GM23338 (cell line): ENCODE results near the gene FMO2. TPM values are rescaled to one million over a fixed set of nuclear protein-coding genes. Genes with fewer than 3 reads are reported as not detected.

ENCODE experiments used
- ATAC-seq: fragments of 200-7000 bp; cut with Tn5 transposase; 3 replicates; pipeline ENCODE4 v1.9.1; 2020
- DNase-seq: peaks from one replicate; pipeline ENCODE4 v3.0.0-alpha.2; 2015; ENCODE audit warnings: low spot score
- H2AFZ ChIP-seq: fragments of 200-600 bp; sonication (generic); 2 replicates; pipeline ENCODE4 v1.8.0; 2016; ENCODE audit warnings: antibody characterized with exemption, mild to moderate bottlenecking, moderate library complexity
- H3F3A ChIP-seq: fragments of 200-600 bp; sonication (generic); replicated peaks from 2 replicates; pipeline ENCODE4 v1.8.0; 2017; ENCODE audit warnings: antibody characterized with exemption, mixed run types, low read depth
- H3K27ac ChIP-seq: fragments of 200-600 bp; sonication (generic); 2 replicates; pipeline ENCODE4 v1.6.1; 2016; ENCODE audit warnings: low read depth
- H3K27me3 ChIP-seq: fragments of 200-600 bp; sonication (generic); 2 replicates; pipeline ENCODE4 v1.8.0; 2016; ENCODE audit warnings: mild to moderate bottlenecking, mixed run types, moderate library complexity; ENCODE audit not compliant: insufficient read depth
- H3K36me3 ChIP-seq: fragments of 200-600 bp; sonication (generic); 2 replicates; pipeline ENCODE4 v1.8.0; 2016; ENCODE audit warnings: mild to moderate bottlenecking; ENCODE audit not compliant: insufficient read depth
- H3K4me1 ChIP-seq: fragments of 200-600 bp; sonication (generic); 2 replicates; pipeline ENCODE4 v1.8.0; 2016; ENCODE audit warnings: mild to moderate bottlenecking, moderate library complexity; ENCODE audit not compliant: insufficient read depth
- H3K4me2 ChIP-seq: fragments of 200-600 bp; sonication (generic); 2 replicates; pipeline ENCODE4 v1.7.1; 2017; ENCODE audit warnings: mixed run types
- H3K4me3 ChIP-seq: fragments of 200-600 bp; sonication (generic); 2 replicates; pipeline ENCODE4 v1.6.1; 2016; ENCODE audit warnings: mixed run types
- H3K79me2 ChIP-seq: fragments of 200-600 bp; sonication (generic); replicated peaks from 2 replicates; pipeline ENCODE4 v1.8.0; 2017; ENCODE audit warnings: mild to moderate bottlenecking; ENCODE audit not compliant: insufficient read depth
- H3K9me2 ChIP-seq: fragments of 200-600 bp; sonication (generic); 2 replicates; pipeline ENCODE4 v1.8.0; 2017; ENCODE audit not compliant: insufficient read depth
- H4K20me1 ChIP-seq: fragments of 200-600 bp; sonication (generic); replicated peaks from 2 replicates; pipeline ENCODE4 v1.8.0; 2017; ENCODE audit warnings: mild to moderate bottlenecking; ENCODE audit not compliant: insufficient read depth
- H3K27ac Mint-ChIP-seq: 2 replicates; pipeline ENCODE4 v1.8.0; 2020; ENCODE audit warnings: inconsistent platforms, mild to moderate bottlenecking, moderate library complexity, mixed read lengths
- H3K27me3 Mint-ChIP-seq: 3 replicates; pipeline ENCODE4 v1.8.0; 2022; ENCODE audit warnings: low read depth, mild to moderate bottlenecking, moderate library complexity, mixed read lengths, inconsistent platforms; ENCODE audit not compliant: insufficient read depth, poor library complexity
- H3K36me3 Mint-ChIP-seq: 3 replicates; pipeline ENCODE4 v1.8.0; 2021; ENCODE audit warnings: low read depth, mild to moderate bottlenecking, inconsistent platforms, moderate library complexity, mixed read lengths
- H3K4me1 Mint-ChIP-seq: 3 replicates; pipeline ENCODE4 v1.8.0; 2020; ENCODE audit warnings: mild to moderate bottlenecking, inconsistent platforms, mixed read lengths
- H3K4me3 Mint-ChIP-seq: 3 replicates; pipeline ENCODE4 v1.8.0; 2021; ENCODE audit warnings: moderate library complexity, mild to moderate bottlenecking, inconsistent platforms, mixed read lengths
- H3K9me3 Mint-ChIP-seq: 3 replicates; pipeline ENCODE4 v1.8.0; 2020; ENCODE audit warnings: moderate library complexity, mild to moderate bottlenecking, inconsistent platforms, mixed read lengths
- CREB1 ChIP-seq: fragments of 250-450 bp; sonication (Bioruptor Pico); IDR thresholded peaks from 2 replicates; pipeline ENCODE4 v1.5.0; 2020; ENCODE audit warnings: low read depth, mild to moderate bottlenecking, moderate library complexity
- EZH2phosphoT487 ChIP-seq: fragments of 200-600 bp; sonication (generic); IDR thresholded peaks from one replicate; pipeline ENCODE4 v1.8.1; 2018; ENCODE audit warnings: antibody characterized with exemption; ENCODE audit not compliant: unreplicated experiment
- JUNB ChIP-seq: IDR thresholded peaks from one replicate; pipeline ENCODE4 v1.6.1; 2016; ENCODE audit warnings: antibody characterized with exemption; ENCODE audit not compliant: unreplicated experiment
- NANOG ChIP-seq: IDR thresholded peaks from 2 replicates; pipeline ENCODE4 v1.6.1; 2016; ENCODE audit warnings: antibody characterized with exemption, borderline replicate concordance
- STAT1 ChIP-seq: IDR thresholded peaks from one replicate; pipeline ENCODE4 v1.6.1; 2016; ENCODE audit warnings: antibody characterized with exemption; ENCODE audit not compliant: unreplicated experiment
- ZNF331 ChIP-seq: fragments of 250-450 bp; sonication (Bioruptor Pico); IDR thresholded peaks from 2 replicates; pipeline ENCODE4 v1.5.0; 2020; ENCODE audit warnings: low read depth, mild to moderate bottlenecking, moderate library complexity
- polyA plus RNA-seq: library from polyadenylated mRNA; unstranded; fragments of >200 nt; fragmentation: Nextera tagmentation; extraction: Ambion mirVana; gene quantifications from 2 replicates; pipeline ENCODE4 v1.2.1, GENCODE V29; 2016
- total RNA-seq: library from RNA; depleted of rRNA; stranded (reverse); fragments of >200 nt; shearing (Covaris generic); gene quantifications from 2 replicates; pipeline ENCODE4 v1.2.3, GENCODE V29; 2014
- TF ChIP-seq, protein P1 (sequence below): fragments of 250-450 bp; sonication (Bioruptor Pico); IDR thresholded peaks from 2 replicates; pipeline ENCODE4 v1.5.0; 2020; ENCODE audit warnings: mild to moderate bottlenecking, moderate library complexity
- TF ChIP-seq, protein P2 (sequence below), 2 experiments: fragments of 200-600 bp in 1 of 2; sonication (generic) in 1 of 2; conservative IDR thresholded peaks; 2 replicates each; pipeline versions ENCODE4 v1.5.1 to v1.6.1; 2016 to 2017; ENCODE audit warnings: antibody characterized with exemption in 2 of 2, low read depth in 2 of 2, mild to moderate bottlenecking in 2 of 2, moderate library complexity in 1 of 2

Gene FMO2
- total and polyA plus RNA-seq, 2 experiments from 2014 or later = 0.31 TPM; not detected in 1

- TF ChIP-seq, protein P1, sequence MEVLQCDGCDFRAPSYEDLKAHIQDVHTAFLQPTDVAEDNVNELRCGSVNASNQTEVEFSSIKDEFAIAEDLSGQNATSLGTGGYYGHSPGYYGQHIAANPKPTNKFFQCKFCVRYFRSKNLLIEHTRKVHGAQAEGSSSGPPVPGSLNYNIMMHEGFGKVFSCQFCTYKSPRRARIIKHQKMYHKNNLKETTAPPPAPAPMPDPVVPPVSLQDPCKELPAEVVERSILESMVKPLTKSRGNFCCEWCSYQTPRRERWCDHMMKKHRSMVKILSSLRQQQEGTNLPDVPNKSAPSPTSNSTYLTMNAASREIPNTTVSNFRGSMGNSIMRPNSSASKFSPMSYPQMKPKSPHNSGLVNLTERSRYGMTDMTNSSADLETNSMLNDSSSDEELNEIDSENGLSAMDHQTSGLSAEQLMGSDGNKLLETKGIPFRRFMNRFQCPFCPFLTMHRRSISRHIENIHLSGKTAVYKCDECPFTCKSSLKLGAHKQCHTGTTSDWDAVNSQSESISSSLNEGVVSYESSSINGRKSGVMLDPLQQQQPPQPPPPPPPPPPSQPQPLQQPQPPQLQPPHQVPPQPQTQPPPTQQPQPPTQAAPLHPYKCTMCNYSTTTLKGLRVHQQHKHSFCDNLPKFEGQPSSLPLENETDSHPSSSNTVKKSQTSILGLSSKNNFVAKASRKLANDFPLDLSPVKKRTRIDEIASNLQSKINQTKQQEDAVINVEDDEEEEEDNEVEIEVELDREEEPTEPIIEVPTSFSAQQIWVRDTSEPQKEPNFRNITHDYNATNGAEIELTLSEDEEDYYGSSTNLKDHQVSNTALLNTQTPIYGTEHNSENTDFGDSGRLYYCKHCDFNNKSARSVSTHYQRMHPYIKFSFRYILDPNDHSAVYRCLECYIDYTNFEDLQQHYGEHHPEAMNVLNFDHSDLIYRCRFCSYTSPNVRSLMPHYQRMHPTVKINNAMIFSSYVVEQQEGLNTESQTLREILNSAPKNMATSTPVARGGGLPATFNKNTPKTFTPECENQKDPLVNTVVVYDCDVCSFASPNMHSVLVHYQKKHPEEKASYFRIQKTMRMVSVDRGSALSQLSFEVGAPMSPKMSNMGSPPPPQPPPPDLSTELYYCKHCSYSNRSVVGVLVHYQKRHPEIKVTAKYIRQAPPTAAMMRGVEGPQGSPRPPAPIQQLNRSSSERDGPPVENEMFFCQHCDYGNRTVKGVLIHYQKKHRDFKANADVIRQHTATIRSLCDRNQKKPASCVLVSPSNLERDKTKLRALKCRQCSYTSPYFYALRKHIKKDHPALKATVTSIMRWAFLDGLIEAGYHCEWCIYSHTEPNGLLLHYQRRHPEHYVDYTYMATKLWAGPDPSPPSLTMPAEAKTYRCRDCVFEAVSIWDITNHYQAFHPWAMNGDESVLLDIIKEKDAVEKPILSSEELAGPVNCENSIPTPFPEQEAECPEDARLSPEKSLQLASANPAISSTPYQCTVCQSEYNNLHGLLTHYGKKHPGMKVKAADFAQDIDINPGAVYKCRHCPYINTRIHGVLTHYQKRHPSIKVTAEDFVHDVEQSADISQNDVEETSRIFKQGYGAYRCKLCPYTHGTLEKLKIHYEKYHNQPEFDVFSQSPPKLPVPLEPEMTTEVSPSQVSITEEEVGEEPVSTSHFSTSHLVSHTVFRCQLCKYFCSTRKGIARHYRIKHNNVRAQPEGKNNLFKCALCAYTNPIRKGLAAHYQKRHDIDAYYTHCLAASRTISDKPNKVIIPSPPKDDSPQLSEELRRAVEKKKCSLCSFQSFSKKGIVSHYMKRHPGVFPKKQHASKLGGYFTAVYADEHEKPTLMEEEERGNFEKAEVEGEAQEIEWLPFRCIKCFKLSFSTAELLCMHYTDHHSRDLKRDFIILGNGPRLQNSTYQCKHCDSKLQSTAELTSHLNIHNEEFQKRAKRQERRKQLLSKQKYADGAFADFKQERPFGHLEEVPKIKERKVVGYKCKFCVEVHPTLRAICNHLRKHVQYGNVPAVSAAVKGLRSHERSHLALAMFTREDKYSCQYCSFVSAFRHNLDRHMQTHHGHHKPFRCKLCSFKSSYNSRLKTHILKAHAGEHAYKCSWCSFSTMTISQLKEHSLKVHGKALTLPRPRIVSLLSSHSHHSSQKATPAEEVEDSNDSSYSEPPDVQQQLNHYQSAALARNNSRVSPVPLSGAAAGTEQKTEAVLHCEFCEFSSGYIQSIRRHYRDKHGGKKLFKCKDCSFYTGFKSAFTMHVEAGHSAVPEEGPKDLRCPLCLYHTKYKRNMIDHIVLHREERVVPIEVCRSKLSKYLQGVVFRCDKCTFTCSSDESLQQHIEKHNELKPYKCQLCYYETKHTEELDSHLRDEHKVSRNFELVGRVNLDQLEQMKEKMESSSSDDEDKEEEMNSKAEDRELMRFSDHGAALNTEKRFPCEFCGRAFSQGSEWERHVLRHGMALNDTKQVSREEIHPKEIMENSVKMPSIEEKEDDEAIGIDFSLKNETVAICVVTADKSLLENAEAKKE = no peak
Measured at GRCh38 chr1:171159148-171159547, 26.0 kb upstream of the FMO2 start (continued).

GRCh38 chr1:171160211-171160610 is 24.9 kb upstream of the FMO2 start:
- Histone ChIP-seq H3K4me2 (no peak overlapping the region), H3K4me1 (peaks cover 13% of the 10 kb centered on the region; the same call in 1 of the 2 replicates), H3K9me2 (no peaks in the 10 kb centered on the region), H3K27me3 (no peaks in the 10 kb centered on the region), H3F3A (no peaks in the 10 kb centered on the region), H4K20me1 (no peaks in the 10 kb centered on the region), H2AFZ (peak overlapping the region; percentile 83; the same call in 1 of the 2 replicates), H3K36me3 (no peaks in the 10 kb centered on the region), H3K4me3 (no peak overlapping the region), H3K27ac (no peak overlapping the region), H3K79me2 (no peaks in the 10 kb centered on the region)
- DNase-seq (no peak), ATAC-seq (no peak; the same call in 2 of the 3 replicates)
- no peak overlapping the region for H3K27ac Mint-ChIP-seq
- peaks cover 11% of the 10 kb centered on the region for H3K4me1 Mint-ChIP-seq
- TF ChIP-seq, protein P1 = no peak
- TF ChIP-seq EZH2phosphoT487 (no peak), CREB1 (CRISPR knock-in tag) (no peak), ZNF331 (no peak), NANOG (no peak), JUNB (no peak), STAT1 (no peak)
- TF ChIP-seq, protein P2, sequence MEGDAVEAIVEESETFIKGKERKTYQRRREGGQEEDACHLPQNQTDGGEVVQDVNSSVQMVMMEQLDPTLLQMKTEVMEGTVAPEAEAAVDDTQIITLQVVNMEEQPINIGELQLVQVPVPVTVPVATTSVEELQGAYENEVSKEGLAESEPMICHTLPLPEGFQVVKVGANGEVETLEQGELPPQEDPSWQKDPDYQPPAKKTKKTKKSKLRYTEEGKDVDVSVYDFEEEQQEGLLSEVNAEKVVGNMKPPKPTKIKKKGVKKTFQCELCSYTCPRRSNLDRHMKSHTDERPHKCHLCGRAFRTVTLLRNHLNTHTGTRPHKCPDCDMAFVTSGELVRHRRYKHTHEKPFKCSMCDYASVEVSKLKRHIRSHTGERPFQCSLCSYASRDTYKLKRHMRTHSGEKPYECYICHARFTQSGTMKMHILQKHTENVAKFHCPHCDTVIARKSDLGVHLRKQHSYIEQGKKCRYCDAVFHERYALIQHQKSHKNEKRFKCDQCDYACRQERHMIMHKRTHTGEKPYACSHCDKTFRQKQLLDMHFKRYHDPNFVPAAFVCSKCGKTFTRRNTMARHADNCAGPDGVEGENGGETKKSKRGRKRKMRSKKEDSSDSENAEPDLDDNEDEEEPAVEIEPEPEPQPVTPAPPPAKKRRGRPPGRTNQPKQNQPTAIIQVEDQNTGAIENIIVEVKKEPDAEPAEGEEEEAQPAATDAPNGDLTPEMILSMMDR (conservative IDR thresholded peaks at IDR 0.05; ENCODE audit: low read depth in 2 of 2) = no peak
- H3K36me3 Mint-ChIP-seq = no peaks in the 10 kb centered on the region
- H3K27me3 Mint-ChIP-seq = no peaks in the 10 kb centered on the region
- no peaks in the 10 kb centered on the region for H3K9me3 Mint-ChIP-seq
- no peak overlapping the region for H3K4me3 Mint-ChIP-seq
